ENCODE results near the gene UHRF1. TPM values are rescaled to one million over a fixed set of nuclear protein-coding genes. Genes with fewer than 3 reads are reported as not detected.
A peak's percentile ranks its signal among the peaks of the same experiment; 100 is the strongest.

The UHRF1 gene
- 219 and 223 TPM in 2 replicates for total RNA-seq
- long read RNA-seq, transcript UHRF1-205 (17 exons, 3,965 nt): major isoform, 188 of 317 reads
- long read RNA-seq, transcript UHRF1-203 (17 exons, 2,651 nt): minor isoform, 29 of 317 reads
- long read RNA-seq, partial matches to known transcripts: 72 of 317 reads
- long read RNA-seq, other reads (novel, unspliced or antisense): 24 of 317 reads

- TF ChIP-seq CTCF (conservative IDR thresholded peaks at IDR 0.05): no peak
- H3K4me3 Mint-ChIP-seq: peak within 1 kb of the TSS; percentile 95
- H3K36me3 Mint-ChIP-seq (ENCODE audit: low read depth): peaks cover 9% of the 10 kb centered on the region
- peak within 1 kb of the TSS; percentile 98 for H3K27ac Mint-ChIP-seq (ENCODE audit: unreplicated experiment)
- no peaks in the 10 kb centered on the region for H3K27me3 Mint-ChIP-seq (ENCODE audit: low read depth)
- peaks cover 42% of the 10 kb centered on the region for H3K4me1 Mint-ChIP-seq
- DNase-seq (ENCODE audit: low read depth, low spot score): peak; percentile 54
- H3K9me3 Mint-ChIP-seq: no peaks in the 10 kb centered on the region
Measured at GRCh38 chr19:4909156-4909896, at the start of gene UHRF1. TSS of gene UHRF1 (plus strand) at chr19:4909501. CDS start at chr19:4910886, 1,385 bp downstream.

GRCh38 chr19:4859697-4860096, 49.6 kb upstream of the UHRF1 start:
- TF ChIP-seq CTCF (conservative IDR thresholded peaks at IDR 0.05): no peak
- Mint-ChIP-seq H3K9me3 (no peaks in the 10 kb centered on the region), H3K36me3 (ENCODE audit: low read depth) (no peaks in the 10 kb centered on the region), H3K4me3 (no peak overlapping the region), H3K4me1 (no peaks in the 10 kb centered on the region), H3K27me3 (ENCODE audit: low read depth) (no peaks in the 10 kb centered on the region), H3K27ac (ENCODE audit: unreplicated experiment) (no peak overlapping the region)
- no peak for DNase-seq (ENCODE audit: low read depth, low spot score)

- Mint-ChIP-seq H3K36me3 (ENCODE audit: low read depth) (no peaks in the 10 kb centered on the region), H3K9me3 (no peaks in the 10 kb centered on the region), H3K27me3 (ENCODE audit: low read depth) (no peaks in the 10 kb centered on the region), H3K4me1 (no peaks in the 10 kb centered on the region), H3K4me3 (no peak overlapping the region), H3K27ac (ENCODE audit: unreplicated experiment) (no peak overlapping the region)
- no peak for DNase-seq (ENCODE audit: low read depth, low spot score)
- no peak for TF ChIP-seq CTCF (conservative IDR thresholded peaks at IDR 0.05)
Measured at GRCh38 chr19:4861147-4861546, 48.2 kb upstream of the UHRF1 start.

- DNase-seq (ENCODE audit: low read depth, low spot score): peak; percentile 34
- TF ChIP-seq CTCF (conservative IDR thresholded peaks at IDR 0.05): no peak
- Mint-ChIP-seq H3K36me3 (ENCODE audit: low read depth) (no peaks in the 10 kb centered on the region), H3K9me3 (no peaks in the 10 kb centered on the region), H3K4me3 (peak overlapping the region; percentile 89), H3K27me3 (ENCODE audit: low read depth) (no peaks in the 10 kb centered on the region), H3K27ac (ENCODE audit: unreplicated experiment) (no peak overlapping the region), H3K4me1 (peaks cover 5% of the 10 kb centered on the region)
Measured at GRCh38 chr19:4866595-4867424, 42.5 kb upstream of the UHRF1 start.

- H3K27ac Mint-ChIP-seq (ENCODE audit: unreplicated experiment): no peak within 1 kb of the TSS
- peak; percentile 96 for DNase-seq (ENCODE audit: low read depth, low spot score)
- TF ChIP-seq CTCF (conservative IDR thresholded peaks at IDR 0.05): no peak
- peaks cover 3% of the 10 kb centered on the region for H3K27me3 Mint-ChIP-seq (ENCODE audit: low read depth)
- H3K36me3 Mint-ChIP-seq (ENCODE audit: low read depth): no peaks in the 10 kb centered on the region
- peaks cover 7% of the 10 kb centered on the region for H3K4me1 Mint-ChIP-seq
- no peaks in the 10 kb centered on the region for H3K9me3 Mint-ChIP-seq
- peak within 1 kb of the TSS; percentile 89 for H3K4me3 Mint-ChIP-seq
Measured at GRCh38 chr19:4867534-4868285, 41.6 kb upstream of the UHRF1 start, which contains the start of gene PLIN3. TSS of gene PLIN3 (minus strand) at chr19:4867667. CDS start at chr19:4861394, 6,273 bp downstream.

Data from neural crest cell (in vitro differentiated cells).